A549 (cell line): Measurements from ENCODE around the gene PTGER2. TPM values are rescaled to one million over a fixed set of nuclear protein-coding genes. Genes with fewer than 3 reads are reported as not detected.

Experiments
- ATAC-seq, 2 experiments: fragments of 200-7000 bp in 1 of 2; fragments of >200 bp in 1 of 2; cut with Nextera tagmentation in 1 of 2; cut with Tn5 transposase in 1 of 2; 3 replicates each; pipeline versions ENCODE4 v1.8.0 to v1.9.1; 2018 to 2020; ENCODE audit warnings: mild to moderate bottlenecking in 1 of 2, moderate library complexity in 1 of 2
- CTCF ChIA-PET: fragments of 300-600 bp; sonication (Branson Sonifier 250); formaldehyde crosslinking; extraction: SDS; loops from one replicate; lab custom pipeline; 2021; ENCODE audit warnings: antibody characterized with exemption, inconsistent platforms; lab: Yijun Ruan, JAX
- POLR2A ChIA-PET: fragments of 350-600 bp; formaldehyde crosslinking; extraction: SDS; loops from one replicate; lab custom pipeline; 2021; ENCODE audit warnings: antibody characterized with exemption, inconsistent platforms; lab: Yijun Ruan, JAX
- DNase-seq, 2 experiments: peaks; one replicate each; pipeline versions ENCODE4 v3.0.0 to v3.0.0-alpha.2; 2011 to 2016; ENCODE audit warnings: low read depth in 1 of 2, low spot score in 1 of 2
- FAIRE-seq: peaks from 2 replicates; lab custom pipeline; 2011; peaks lifted over from hg19 to GRCh38; lab: Jason Lieb, UNC
- H3K27ac ChIP-seq, 2 experiments: fragments of >200 bp; sonication (Bioruptor Twin); formaldehyde crosslinking; 3 replicates each; pipeline ENCODE4 v1.5.1; 2016 to 2017
- H3K4me1 ChIP-seq: fragments of >200 bp; sonication (Bioruptor Twin); formaldehyde crosslinking; 3 replicates; pipeline ENCODE4 v1.6.1; 2016
- H3K4me2 ChIP-seq: fragments of >200 bp; sonication (Bioruptor Twin); formaldehyde crosslinking; 3 replicates; pipeline ENCODE4 v1.6.1; 2016
- H3K4me3 ChIP-seq: fragments of >200 bp; sonication (Bioruptor Twin); formaldehyde crosslinking; 3 replicates; pipeline ENCODE4 v1.5.1; 2016
- H3K9me3 ChIP-seq: fragments of >200 bp; sonication (Bioruptor Twin); formaldehyde crosslinking; 3 replicates; pipeline ENCODE4 v1.6.1; 2016
- CBX8 ChIP-seq: fragments of 200-600 bp; sonication (generic); IDR thresholded peaks from 2 replicates; pipeline ENCODE4 v1.6.1; 2016
- CEBPB ChIP-seq, 2 experiments: fragments of >200 bp in 1 of 2; sonication (Bioruptor Twin) in 1 of 2; formaldehyde crosslinking in 1 of 2; IDR thresholded peaks; 2 replicates each; pipeline ENCODE4 v1.6.1; 2012 to 2016
- CHD2 ChIP-seq: fragments of 150-350 bp; IDR thresholded peaks from 2 replicates; pipeline ENCODE4 v1.6.1; 2014; ENCODE audit warnings: low read length; ENCODE audit not compliant: partially characterized antibody
- EHF ChIP-seq: fragments of 250-450 bp; sonication (Bioruptor Pico); IDR thresholded peaks from 2 replicates; pipeline ENCODE4 v1.5.0; 2020; ENCODE audit warnings: mild to moderate bottlenecking
- FOSB ChIP-seq: fragments of 250-450 bp; sonication (Bioruptor Pico); IDR thresholded peaks from 2 replicates; pipeline ENCODE4 v1.5.0; 2020; ENCODE audit warnings: mild to moderate bottlenecking, moderate library complexity
- FOSL2 ChIP-seq, 2 experiments: fragments of 450-650 bp in 1 of 2; fragments of >200 bp in 1 of 2; sonication (Bioruptor Twin) in 1 of 2; formaldehyde crosslinking; IDR thresholded peaks; 2 replicates each; pipeline versions ENCODE4 v1.5.0 to v1.6.1; 2016 to 2020; ENCODE audit warnings: mild to moderate bottlenecking in 1 of 2, moderate library complexity in 1 of 2
- FOXS1 ChIP-seq: fragments of 250-450 bp; sonication (Bioruptor Pico); IDR thresholded peaks from 2 replicates; pipeline ENCODE4 v1.5.0; 2020; ENCODE audit warnings: mild to moderate bottlenecking, moderate library complexity
- HMGXB4 ChIP-seq: fragments of 250-450 bp; sonication (Bioruptor Pico); IDR thresholded peaks from 2 replicates; pipeline ENCODE4 v1.5.0; 2021; ENCODE audit warnings: mild to moderate bottlenecking, moderate library complexity, borderline replicate concordance
- HOXA7 ChIP-seq: fragments of 250-450 bp; sonication (Bioruptor Pico); IDR thresholded peaks from 2 replicates; pipeline ENCODE4 v1.5.0; 2020; ENCODE audit warnings: mild to moderate bottlenecking, moderate library complexity
- JUNB ChIP-seq: fragments of >200 bp; sonication (Bioruptor Twin); formaldehyde crosslinking; IDR thresholded peaks from 2 replicates; pipeline ENCODE4 v1.6.1; 2016
- KDM5A ChIP-seq: fragments of 200-600 bp; sonication (generic); IDR thresholded peaks from 2 replicates; pipeline ENCODE4 v1.6.1; 2016; ENCODE audit warnings: antibody characterized with exemption, mild to moderate bottlenecking
- MAFK ChIP-seq: fragments of 450-650 bp; IDR thresholded peaks from 2 replicates; pipeline ENCODE4 v1.6.1; 2014; ENCODE audit not compliant: partially characterized antibody
- NPAS2 ChIP-seq: fragments of 250-450 bp; sonication (Bioruptor Pico); IDR thresholded peaks from 2 replicates; pipeline ENCODE4 v1.8.0; 2022; ENCODE audit warnings: mild to moderate bottlenecking, moderate library complexity, borderline replicate concordance
- NR3C1 ChIP-seq: fragments of >200 bp; sonication (Bioruptor Twin); formaldehyde crosslinking; IDR thresholded peaks from 3 replicates; pipeline ENCODE4 v1.6.1; 2017
- PHF8 ChIP-seq: fragments of 200-600 bp; sonication (generic); IDR thresholded peaks from 2 replicates; pipeline ENCODE4 v1.6.1; 2016; ENCODE audit warnings: low read depth, mild to moderate bottlenecking, antibody characterized with exemption, moderate library complexity, borderline replicate concordance
- POLR2A ChIP-seq: IDR thresholded peaks from 2 replicates; pipeline ENCODE4 v1.6.1; 2012; ENCODE audit warnings: mild to moderate bottlenecking, low read length
- REST ChIP-seq: fragments of 200-600 bp; sonication (generic); IDR thresholded peaks from 2 replicates; pipeline ENCODE4 v1.6.1; 2016; ENCODE audit warnings: antibody characterized with exemption, mild to moderate bottlenecking, moderate library complexity
- SREBF2 ChIP-seq: fragments of 450-650 bp; IDR thresholded peaks from 2 replicates; pipeline ENCODE4 v1.6.1; 2014; ENCODE audit warnings: mild to moderate bottlenecking, moderate library complexity
- TFCP2L1 ChIP-seq: fragments of 250-450 bp; sonication (Bioruptor Pico); IDR thresholded peaks from 2 replicates; pipeline ENCODE4 v1.5.0; 2021; ENCODE audit warnings: mild to moderate bottlenecking
- ZSCAN20 ChIP-seq: fragments of 250-450 bp; sonication (Bioruptor Pico); IDR thresholded peaks from 2 replicates; pipeline ENCODE4 v1.8.0; 2022; ENCODE audit warnings: mild to moderate bottlenecking, moderate library complexity
- WGBS: methylation state at CpG from one replicate; pipeline ENCODE4 v1.1.6; 2017; ENCODE audit errors: missing lambda C conversion rate; 5-methylcytosine and 5-hydroxymethylcytosine counted together
- polyA plus RNA-seq, 4 experiments: library from polyadenylated mRNA; depleted of rRNA in 3 of 4; stranded (reverse); fragments of >200 nt; fragmentation: RNase III in 1 of 4; extraction: RNeasy Plus Mini Kit Qiagen cat#74134 plus additional on column Dnase treatment in 1 of 4; gene quantifications; 2 replicates in 3 of 4; 3 replicates in 1 of 4; pipeline ENCODE4 v1.2.3, GENCODE V29; 2011 to 2017

PTGER2 gene
- polyA plus RNA-seq, 2 of the 4 experiments (the other 2 are of a cell fraction) = 0.74 to 1.2 TPM

- POLR2A ChIA-PET = no interaction called here
- TF ChIP-seq NPAS2 (CRISPR knock-in tag) = no peak
- TF ChIP-seq POLR2A = no peak
- no peak for TF ChIP-seq CHD2
- no peak for TF ChIP-seq JUNB
- TF ChIP-seq NR3C1 = no peak
- TF ChIP-seq FOSL2 (IDR thresholded peaks at IDR 0.05) = no peak
- TF ChIP-seq FOSL2 (CRISPR knock-in tag; IDR thresholded peaks at IDR 0.05) = no peak
- TF ChIP-seq ZSCAN20 = no peak
- TF ChIP-seq KDM5A = no peak
- no peak for TF ChIP-seq SREBF2
- no peak for TF ChIP-seq CEBPB (IDR thresholded peaks at IDR 0.05)
- TF ChIP-seq REST = no peak
- TF ChIP-seq TFCP2L1 (CRISPR knock-in tag) = no peak
- no peak for TF ChIP-seq CBX8
- no peak for TF ChIP-seq FOSB (CRISPR knock-in tag)
- no peak for TF ChIP-seq HMGXB4
- no peak for TF ChIP-seq FOXS1
- TF ChIP-seq HOXA7 (CRISPR knock-in tag) = no peak
- TF ChIP-seq EHF (CRISPR knock-in tag) = no peak
- Histone ChIP-seq H3K27ac (no peak overlapping the region), H3K4me2 (no peak overlapping the region), H3K4me3 (no peak overlapping the region), H3K9me3 (no peaks in the 10 kb centered on the region), H3K4me1 (peaks cover 23% of the 10 kb centered on the region)
- ATAC-seq = no peak
- DNase-seq = no peak
- no peak for FAIRE-seq
- CTCF ChIA-PET = no interaction called here
- WGBS = 87% methylated on average over 3 of the region's 3 CpGs
Observed at GRCh38 chr14:52325630-52326029, 11.5 kb downstream of the PTGER2 start.

GRCh38 chr14:52327374-52328226 lies 13.5 kb downstream of the PTGER2 start:
- Histone ChIP-seq H3K9me3 (no peaks in the 10 kb centered on the region), H3K4me3 (no peak overlapping the region), H3K27ac (no peak overlapping the region), H3K4me2 (peak overlapping the region; percentile 58), H3K4me1 (peaks cover 23% of the 10 kb centered on the region)
- 58% methylated on average over 4 of the region's 4 CpGs for WGBS
- FAIRE-seq (no peak), DNase-seq (no peak)
- POLR2A ChIA-PET = no interaction called here
- CTCF ChIA-PET = interaction anchor here (1.2 to 1.6 kb wide), 2 partner anchors 8 to 349 kb away, joined by 3 read pairs; no protein-coding TSS in a partner anchor
- no peak for TF ChIP-seq NPAS2 (CRISPR knock-in tag)
- no peak for TF ChIP-seq PHF8
- peak; percentile 97 for TF ChIP-seq MAFK
- TF ChIP-seq, all 56 proteins: peak for 1
- peak in 1 of 2 experiments; percentile 57; a peak in 3 of 6 replicates for ATAC-seq
